ENCODE data around the gene SELENOP.

DNA sequence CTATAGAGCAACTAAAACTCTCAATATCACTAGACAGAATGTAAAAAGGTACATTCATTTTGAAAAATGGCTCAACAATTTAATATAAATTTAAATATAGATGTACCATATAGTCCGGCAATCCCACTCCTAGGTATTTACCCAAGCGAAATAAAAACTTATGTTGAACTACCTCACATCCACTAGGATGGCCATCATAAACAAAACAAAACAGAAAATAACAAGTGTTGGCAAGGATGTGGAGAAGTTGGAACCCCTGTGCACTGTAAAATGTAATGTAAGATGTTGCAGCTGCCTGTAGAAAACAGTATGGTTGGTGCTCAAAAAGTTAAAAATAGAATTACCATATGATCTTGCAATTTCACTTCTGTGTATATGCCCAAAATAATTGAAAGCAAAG, 36.9 kb upstream of the SELENOP start:
- TF ChIP-seq, protein P1, sequence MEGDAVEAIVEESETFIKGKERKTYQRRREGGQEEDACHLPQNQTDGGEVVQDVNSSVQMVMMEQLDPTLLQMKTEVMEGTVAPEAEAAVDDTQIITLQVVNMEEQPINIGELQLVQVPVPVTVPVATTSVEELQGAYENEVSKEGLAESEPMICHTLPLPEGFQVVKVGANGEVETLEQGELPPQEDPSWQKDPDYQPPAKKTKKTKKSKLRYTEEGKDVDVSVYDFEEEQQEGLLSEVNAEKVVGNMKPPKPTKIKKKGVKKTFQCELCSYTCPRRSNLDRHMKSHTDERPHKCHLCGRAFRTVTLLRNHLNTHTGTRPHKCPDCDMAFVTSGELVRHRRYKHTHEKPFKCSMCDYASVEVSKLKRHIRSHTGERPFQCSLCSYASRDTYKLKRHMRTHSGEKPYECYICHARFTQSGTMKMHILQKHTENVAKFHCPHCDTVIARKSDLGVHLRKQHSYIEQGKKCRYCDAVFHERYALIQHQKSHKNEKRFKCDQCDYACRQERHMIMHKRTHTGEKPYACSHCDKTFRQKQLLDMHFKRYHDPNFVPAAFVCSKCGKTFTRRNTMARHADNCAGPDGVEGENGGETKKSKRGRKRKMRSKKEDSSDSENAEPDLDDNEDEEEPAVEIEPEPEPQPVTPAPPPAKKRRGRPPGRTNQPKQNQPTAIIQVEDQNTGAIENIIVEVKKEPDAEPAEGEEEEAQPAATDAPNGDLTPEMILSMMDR (IDR thresholded peaks at IDR 0.05) = no peak
- no peak for TF ChIP-seq POLR2A (IDR thresholded peaks at IDR 0.05)
- no peak for TF ChIP-seq EP300 (IDR thresholded peaks at IDR 0.05)

All from tibial nerve (tissue), 4 donors.